HAP-1 (cell line): ENCODE results near the gene GPR142.

Experiments
- DNase-seq, 2 experiments: peaks; one replicate each; pipeline ENCODE4 v3.0.0-alpha.2; 2016 to 2020; ENCODE audit warnings: low spot score in 2 of 2
- H3K27me3 ChIP-seq: fragments of 250-450 bp; sonication (Bioruptor Pico); 2 replicates; pipeline ENCODE4 v1.5.1; 2020; ENCODE audit warnings: low read depth, mild to moderate bottlenecking, moderate library complexity
- H3K36me3 ChIP-seq: fragments of 250-450 bp; sonication (Bioruptor Pico); replicated peaks from 2 replicates; pipeline ENCODE4 v1.5.1; 2020; ENCODE audit warnings: mild to moderate bottlenecking
- H3K4me1 ChIP-seq: fragments of 250-450 bp; sonication (Bioruptor Pico); 2 replicates; pipeline ENCODE4 v1.5.1; 2020; ENCODE audit warnings: mild to moderate bottlenecking
- H3K4me3 ChIP-seq: fragments of 250-450 bp; sonication (Bioruptor Pico); 2 replicates; pipeline ENCODE4 v1.5.1; 2020; ENCODE audit warnings: mild to moderate bottlenecking, moderate library complexity
- H3K9me3 ChIP-seq: fragments of 250-450 bp; sonication (Bioruptor Pico); 2 replicates; pipeline ENCODE4 v1.5.1; 2020; ENCODE audit warnings: mild to moderate bottlenecking, moderate library complexity
- in situ Hi-C: fragments of 300-500 bp; cut with MboI; formaldehyde crosslinking; loops from 3 replicates; pipeline ENCODE4 v1.14.3; 2020; ENCODE audit warnings: low sequenced_read_pairs, inconsistent platforms, mixed read lengths

Gene GPR142

GRCh38 chr17:74353446-74354060, 13.8 kb upstream of the GPR142 start:
- no peaks in the 10 kb centered on the region for H3K9me3 ChIP-seq
- no peak for DNase-seq
- H3K4me3 ChIP-seq, result no peak overlapping the region
- no peaks in the 10 kb centered on the region for H3K4me1 ChIP-seq
- in situ Hi-C loops, result no loop called here
- no peaks in the 10 kb centered on the region for H3K36me3 ChIP-seq
- peaks cover 66% of the 10 kb centered on the region for H3K27me3 ChIP-seq

GRCh38 chr17:74354123-74354522, 13.2 kb upstream of the GPR142 start:
- in situ Hi-C loops, result no loop called here
- Histone ChIP-seq H3K36me3 (no peaks in the 10 kb centered on the region), H3K9me3 (no peaks in the 10 kb centered on the region), H3K4me1 (no peaks in the 10 kb centered on the region), H3K4me3 (no peak overlapping the region), H3K27me3 (peaks cover 60% of the 10 kb centered on the region)
- peak; percentile 46 to 80 for DNase-seq

- Histone ChIP-seq H3K4me3 (no peak overlapping the region), H3K36me3 (no peaks in the 10 kb centered on the region), H3K9me3 (no peaks in the 10 kb centered on the region), H3K27me3 (peaks cover 57% of the 10 kb centered on the region), H3K4me1 (no peaks in the 10 kb centered on the region)
- no peak for DNase-seq
- in situ Hi-C loops, result no loop called here
Measured at GRCh38 chr17:74354561-74354960, 12.7 kb upstream of the GPR142 start.

GRCh38 chr17:74355065-74355464, 12.2 kb upstream of the GPR142 start:
- no peaks in the 10 kb centered on the region for H3K4me1 ChIP-seq
- no peak overlapping the region for H3K4me3 ChIP-seq
- peaks cover 54% of the 10 kb centered on the region for H3K27me3 ChIP-seq
- H3K9me3 ChIP-seq, result no peaks in the 10 kb centered on the region
- DNase-seq, result no peak
- in situ Hi-C loops, result no loop called here
- H3K36me3 ChIP-seq, result no peaks in the 10 kb centered on the region

DNA sequence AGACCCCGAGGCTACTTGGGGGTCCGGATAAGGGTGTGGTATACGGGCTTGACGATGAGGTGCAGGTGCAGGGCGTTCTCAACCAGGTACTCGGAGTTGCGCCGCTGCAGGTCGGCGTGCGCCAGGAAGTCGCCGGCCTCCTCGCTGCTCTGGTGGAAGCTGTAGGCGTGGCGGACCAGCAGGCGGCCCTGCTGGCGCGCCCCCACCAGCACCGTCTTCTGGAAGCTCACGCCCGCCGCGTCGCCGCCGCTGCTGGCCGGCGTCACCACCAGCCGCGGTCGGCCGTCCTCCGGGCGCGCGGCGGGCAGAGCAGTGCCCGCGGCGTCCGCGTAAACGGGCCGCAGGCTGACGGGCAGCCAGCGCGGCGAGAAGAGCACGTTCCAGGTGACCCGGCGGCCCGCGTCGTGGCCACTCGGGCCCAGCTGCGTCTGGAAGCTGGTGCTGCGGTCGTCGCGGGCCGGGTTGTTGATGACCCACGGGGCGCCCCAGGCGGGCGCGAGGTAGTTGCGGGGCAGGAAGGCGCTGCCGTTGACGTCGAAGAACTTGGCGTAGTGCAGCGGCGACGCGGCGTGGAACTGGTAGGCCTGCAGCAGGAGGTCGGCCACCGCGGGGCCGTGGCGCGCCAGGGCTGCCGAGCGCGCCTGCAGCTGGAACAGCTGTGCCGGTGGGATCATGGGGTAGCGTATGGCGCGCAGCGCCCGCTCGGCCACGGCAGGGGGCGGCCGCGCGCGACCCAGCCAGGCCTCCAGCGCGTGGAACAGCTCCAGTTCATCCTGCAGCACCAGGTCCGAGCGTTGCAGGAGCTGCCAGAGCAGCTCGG, 10.4 kb upstream of the GPR142 start:
- DNase-seq, result no peak
- Histone ChIP-seq H3K4me3 (no peak overlapping the region), H3K9me3 (no peaks in the 10 kb centered on the region), H3K4me1 (no peaks in the 10 kb centered on the region), H3K36me3 (no peaks in the 10 kb centered on the region), H3K27me3 (peaks cover 44% of the 10 kb centered on the region)
- in situ Hi-C loops, result no loop called here

DNA sequence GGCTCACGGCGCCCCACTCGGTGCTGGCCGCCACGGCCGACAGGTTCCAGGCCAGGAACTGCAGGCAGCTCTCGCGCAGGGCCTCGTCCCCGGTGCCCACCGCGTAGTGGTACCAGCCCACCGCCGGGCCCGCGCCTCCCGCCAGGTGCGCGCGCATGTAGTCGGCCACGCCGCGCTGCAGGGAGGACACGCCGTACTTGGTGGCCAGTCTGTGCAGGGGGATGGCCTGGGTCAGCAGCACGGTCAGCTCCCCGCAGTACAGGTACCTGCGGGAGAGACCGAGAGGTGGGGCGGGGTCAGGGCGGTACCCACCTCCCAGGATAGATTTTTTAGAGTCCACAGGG, 9.9 kb upstream of the GPR142 start:
- in situ Hi-C loops, result no loop called here
- Histone ChIP-seq H3K4me3 (no peak overlapping the region), H3K9me3 (no peaks in the 10 kb centered on the region), H3K4me1 (no peaks in the 10 kb centered on the region), H3K27me3 (peaks cover 38% of the 10 kb centered on the region), H3K36me3 (no peaks in the 10 kb centered on the region)
- DNase-seq, result no peak

DNA sequence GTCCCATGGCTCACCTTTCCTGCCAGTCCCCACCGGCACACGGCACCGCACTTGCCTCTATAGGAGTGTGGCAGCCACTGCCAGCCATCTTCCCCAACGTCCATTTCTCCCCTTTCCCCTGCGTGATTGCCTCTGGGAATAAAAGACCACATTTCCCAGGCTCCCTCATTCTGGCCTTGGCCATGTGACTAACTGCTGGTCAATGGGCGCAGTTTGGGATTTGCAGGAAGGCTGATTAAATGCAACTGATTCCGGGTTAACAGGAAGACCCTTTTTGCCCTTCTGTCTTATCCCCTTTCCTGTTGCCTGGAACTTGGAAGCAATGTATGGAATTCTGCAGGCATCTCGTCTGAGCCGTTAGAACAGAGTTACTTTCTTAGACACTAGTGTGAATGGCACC, 8.6 kb upstream of the GPR142 start:
- Histone ChIP-seq H3K4me3 (no peak overlapping the region), H3K4me1 (no peaks in the 10 kb centered on the region), H3K9me3 (no peaks in the 10 kb centered on the region), H3K27me3 (peaks cover 35% of the 10 kb centered on the region), H3K36me3 (no peaks in the 10 kb centered on the region)
- no peak for DNase-seq
- in situ Hi-C loops, result no loop called here

GRCh38 chr17:74359916-74360315, 7.4 kb upstream of the GPR142 start:
- H3K4me1 ChIP-seq, result no peaks in the 10 kb centered on the region
- no peaks in the 10 kb centered on the region for H3K36me3 ChIP-seq
- DNase-seq, result no peak
- H3K4me3 ChIP-seq, result no peak overlapping the region
- in situ Hi-C loops, result no loop called here
- no peaks in the 10 kb centered on the region for H3K9me3 ChIP-seq
- H3K27me3 ChIP-seq, result peaks cover 26% of the 10 kb centered on the region

DNA sequence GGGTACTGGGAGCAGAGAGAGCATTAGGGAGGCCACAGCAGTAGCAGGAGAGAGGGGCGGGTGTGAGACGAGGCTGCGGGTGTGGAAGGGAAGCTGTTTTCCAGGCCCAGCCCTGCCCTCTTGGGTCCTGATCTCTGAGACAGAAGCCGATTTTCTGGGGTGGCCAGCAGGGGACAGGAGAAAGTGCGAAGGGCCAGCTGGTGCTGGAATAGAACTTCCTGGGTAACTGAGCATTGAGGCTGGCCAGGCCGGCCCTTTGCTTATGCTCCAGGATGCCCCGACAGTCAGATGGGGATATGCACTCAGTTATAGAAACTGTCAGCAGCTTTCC, 6.4 kb upstream of the GPR142 start:
- in situ Hi-C loops, result no loop called here
- Histone ChIP-seq H3K4me1 (no peaks in the 10 kb centered on the region), H3K36me3 (no peaks in the 10 kb centered on the region), H3K4me3 (no peak overlapping the region), H3K9me3 (no peaks in the 10 kb centered on the region), H3K27me3 (peaks cover 21% of the 10 kb centered on the region)
- DNase-seq, result no peak

DNA sequence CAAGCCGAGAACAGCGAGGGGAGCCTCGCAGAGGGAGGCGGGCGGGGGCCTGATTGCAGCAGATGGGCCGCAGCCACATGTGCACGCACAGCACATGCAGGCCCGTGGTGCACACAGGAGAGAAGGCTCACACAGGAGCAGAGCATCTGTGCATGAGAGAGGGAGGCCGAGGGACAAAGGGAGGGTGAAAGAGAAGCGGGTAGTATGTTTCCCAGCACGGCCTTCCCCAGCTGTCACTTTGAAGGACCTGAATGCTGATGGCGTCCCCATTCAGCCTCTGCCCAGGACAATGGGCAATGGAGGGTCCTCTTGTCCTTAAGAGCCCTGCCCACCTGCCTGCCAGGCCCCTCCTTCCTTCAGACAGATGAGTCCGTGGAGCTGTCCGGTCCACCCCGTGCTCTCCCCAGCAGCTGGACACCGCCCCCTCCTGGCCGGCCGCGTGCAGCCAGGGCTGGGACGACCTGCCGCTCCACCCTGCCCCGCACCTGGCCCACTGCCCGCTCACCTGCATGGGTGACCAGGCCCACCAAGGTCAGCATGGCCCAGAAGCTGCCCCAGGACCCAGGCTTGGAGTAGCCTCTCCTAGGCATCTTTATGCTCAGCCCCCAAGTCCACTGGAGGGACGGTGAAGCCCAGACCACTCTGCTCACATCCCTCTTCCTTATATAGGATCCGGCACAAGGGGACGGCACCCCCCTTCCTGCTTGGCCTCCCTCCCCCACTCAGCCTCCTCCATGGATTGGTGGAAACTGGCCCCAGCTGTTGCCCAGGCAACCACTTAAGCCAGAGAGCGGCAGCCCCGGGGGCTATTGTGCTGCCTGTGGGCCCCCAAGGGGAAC, 5.9 kb upstream of the GPR142 start, which contains the start of gene BTBD17:
Gene BTBD17 (minus strand): TSS at position 639 of the 839 bp plus-strand sequence. CDS start 49 bp downstream, at position 590.
- Histone ChIP-seq H3K4me1 (no peaks in the 10 kb centered on the region), H3K9me3 (no peaks in the 10 kb centered on the region), H3K36me3 (no peaks in the 10 kb centered on the region), H3K27me3 (peaks cover 15% of the 10 kb centered on the region), H3K4me3 (no peak within 1 kb of the TSS)
- peak in 1 of 2 experiments; percentile 74 for DNase-seq
- in situ Hi-C loops, result no loop called here

DNA sequence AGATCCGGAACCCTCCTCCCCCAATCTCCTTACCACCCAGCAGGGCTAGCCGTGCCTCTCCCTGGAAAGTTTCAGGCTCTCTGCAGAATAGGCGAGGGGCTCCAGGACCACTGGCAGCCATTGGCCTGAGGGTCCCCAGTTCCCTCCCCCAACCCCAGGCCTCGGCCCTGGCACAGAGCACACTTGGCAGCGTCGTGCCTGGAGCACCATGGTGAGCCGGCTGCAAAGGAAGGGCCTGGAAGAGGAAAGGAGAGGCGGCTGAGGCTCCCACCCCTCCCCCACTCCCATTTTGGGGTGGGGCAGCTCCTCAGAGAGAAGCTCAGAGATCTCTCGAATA, 5.3 kb upstream of the GPR142 start:
- no peaks in the 10 kb centered on the region for H3K36me3 ChIP-seq
- H3K4me1 ChIP-seq, result no peaks in the 10 kb centered on the region
- no peaks in the 10 kb centered on the region for H3K9me3 ChIP-seq
- H3K4me3 ChIP-seq, result no peak overlapping the region
- DNase-seq, result no peak
- peaks cover 9% of the 10 kb centered on the region for H3K27me3 ChIP-seq
- in situ Hi-C loops, result no loop called here

DNA sequence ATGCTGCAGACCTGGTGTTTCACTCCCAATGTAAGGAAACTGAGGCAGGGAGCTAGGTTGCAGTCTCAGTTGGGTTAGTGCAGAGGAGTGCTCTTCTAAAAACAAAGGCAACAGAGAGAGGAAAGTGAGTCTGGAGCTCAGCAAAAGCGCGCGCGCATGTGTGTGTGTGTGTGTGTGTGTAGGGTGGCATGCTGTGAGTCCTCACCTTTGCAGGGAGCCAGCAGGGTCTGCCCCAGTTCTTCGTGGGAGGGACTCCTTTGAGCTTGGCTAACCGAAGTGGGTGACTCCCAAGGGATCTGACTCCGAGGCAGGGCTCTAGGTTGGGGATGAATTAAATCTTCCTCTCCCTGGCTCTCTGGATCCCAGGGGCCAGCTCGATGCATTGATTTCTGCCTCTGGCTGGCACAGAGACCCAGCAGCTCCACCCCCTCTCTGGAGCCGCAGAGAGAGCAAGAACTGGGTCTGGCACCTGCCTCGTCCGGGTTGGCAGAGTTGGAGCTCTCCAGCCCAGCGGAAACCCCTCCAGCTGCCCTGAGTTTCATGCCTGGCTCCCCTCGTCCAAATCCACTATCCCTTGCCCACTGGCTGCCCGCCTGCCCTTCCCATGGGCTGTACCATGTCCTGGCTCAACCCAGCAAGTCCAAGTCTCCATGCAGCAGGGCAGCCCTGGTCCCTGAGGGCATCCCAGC, 4.4 kb upstream of the GPR142 start:
- DNase-seq, result no peak
- in situ Hi-C loops, result no loop called here

DNA sequence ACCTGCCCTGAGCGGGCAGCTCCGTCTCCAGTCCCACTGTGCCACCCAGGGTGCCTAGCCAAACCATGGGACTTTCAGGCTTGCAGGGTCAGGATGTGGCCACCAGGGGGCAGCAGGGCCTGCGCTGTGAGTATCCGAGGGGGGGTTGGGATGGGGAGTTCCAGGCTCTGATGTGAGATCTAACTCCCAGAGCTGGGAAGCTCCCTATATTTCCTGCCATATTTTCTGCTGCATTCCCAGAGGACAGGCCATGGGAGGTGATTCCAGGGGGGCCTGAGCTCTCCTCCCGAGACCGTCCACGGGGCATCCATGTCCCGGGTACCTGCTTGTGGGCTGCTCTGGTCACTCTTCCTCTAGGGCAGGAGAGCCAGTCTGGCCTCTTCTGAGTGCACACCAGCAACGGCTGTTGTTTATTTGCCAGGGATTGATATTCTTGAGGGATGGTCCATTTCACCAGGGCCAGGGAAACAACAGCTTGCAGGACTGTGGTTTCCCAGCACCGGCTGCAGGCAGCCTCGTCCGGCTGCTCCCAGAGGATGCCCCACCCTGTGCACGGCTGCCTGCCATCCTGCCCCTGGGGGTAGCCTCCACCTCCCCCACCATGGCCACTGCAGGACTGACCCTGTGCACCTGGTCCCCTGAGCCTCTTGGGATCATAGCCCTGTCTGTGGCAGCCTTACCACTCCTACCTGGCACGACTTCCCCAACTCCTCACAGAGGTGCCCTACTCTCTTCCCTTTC, 1.2 kb downstream of the GPR142 start:
- no peaks in the 10 kb centered on the region for H3K9me3 ChIP-seq
- in situ Hi-C loops, result no loop called here
- peak; percentile 46 to 82 for DNase-seq
- no peak overlapping the region for H3K4me3 ChIP-seq
- H3K36me3 ChIP-seq, result no peaks in the 10 kb centered on the region
- H3K4me1 ChIP-seq, result no peaks in the 10 kb centered on the region
- H3K27me3 ChIP-seq, result 0 out of 2 replicates have a peak, but pooled peaks cover 3% of the 10 kb centered on the region

More for the DNA sequence above, 4.4 kb upstream of the GPR142 start:
- Histone ChIP-seq H3K9me3 (no peaks in the 10 kb centered on the region), H3K4me3 (no peak overlapping the region), H3K36me3 (no peaks in the 10 kb centered on the region), H3K27me3 (no peaks in the 10 kb centered on the region), H3K4me1 (no peaks in the 10 kb centered on the region)
